Measurements from ENCODE around the gene ZBTB7A. TPM values are rescaled to one million over a fixed set of nuclear protein-coding genes. Genes with fewer than 3 reads are reported as not detected.

Gene ZBTB7A
- total and polyA plus RNA-seq, 2 of the 4 experiments (the other 2 are of a cell fraction), result 3.2 to 10.3 TPM

DNA sequence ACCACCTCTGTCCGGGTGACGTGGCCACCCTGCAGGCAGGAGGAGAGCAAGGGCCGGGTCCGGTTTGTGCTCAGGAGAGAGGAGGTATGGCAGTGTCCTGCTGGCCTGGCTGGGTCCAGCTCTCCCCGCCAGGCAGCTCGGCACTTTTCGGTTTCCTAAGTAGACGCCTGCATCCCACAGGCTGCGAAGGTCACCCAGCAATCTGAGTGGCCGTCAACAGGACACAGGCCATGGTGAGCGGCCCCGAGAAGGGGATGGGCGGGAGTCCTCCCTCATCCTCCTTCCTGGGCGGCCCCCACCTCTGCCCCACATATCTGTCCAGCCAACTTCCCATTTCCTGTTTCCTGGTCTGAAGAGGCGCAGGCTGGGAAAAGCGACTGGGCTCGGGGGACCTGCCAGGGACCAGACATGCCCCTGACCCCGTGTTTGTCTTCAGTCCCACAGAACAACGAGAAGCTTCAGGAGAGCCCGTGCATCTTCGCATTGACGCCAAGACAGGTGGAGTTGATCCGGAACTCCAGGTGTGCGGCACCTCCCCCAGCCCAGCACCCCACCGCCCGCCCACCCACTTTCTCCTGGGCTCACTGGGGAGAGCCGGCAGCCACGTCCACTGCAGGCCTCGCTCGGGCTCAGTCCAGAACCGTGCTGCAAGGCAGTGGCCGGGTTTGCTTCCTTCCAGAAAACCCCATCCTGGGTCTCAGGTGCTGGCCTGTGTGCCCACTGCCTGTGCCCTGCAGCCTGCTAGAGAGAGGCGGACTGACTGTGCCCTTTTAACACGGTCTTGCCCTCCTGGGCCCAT lies 42.9 kb downstream of the ZBTB7A start (continued):
- no peak for TF ChIP-seq FOS (IDR thresholded peaks at IDR 0.05; ENCODE audit: low read depth, low read length)

- CTCF ChIA-PET, result no interaction called here
- Histone ChIP-seq H4K91ac (ENCODE audit: insufficient read depth, low read depth, low read length) (no peak overlapping the region), H2BK5ac (ENCODE audit: low read depth, low read length, poor library complexity, severe bottlenecking) (no peak overlapping the region), H3K27ac (ENCODE audit: insufficient read depth, low read length) (no peak overlapping the region), H4K8ac (ENCODE audit: low read depth in 2 of 2, low read length in 2 of 2) (no peak overlapping the region), H2AK9ac (replicated peaks; ENCODE audit: low read depth, low read length, poor library complexity) (no peak overlapping the region), H3K79me1 (ENCODE audit: low read depth in 1 of 2, low read length in 2 of 2) (peaks cover 10 to 81% of the 10 kb centered on the region in 2 experiments), H3K9me1 (ENCODE audit: insufficient read depth, low read length) (no peaks in the 10 kb centered on the region), H3K9ac (ENCODE audit: low read depth, low read length) (no peak overlapping the region), H2AK5ac (ENCODE audit: low read depth, low read length) (no peak overlapping the region), H3K14ac (replicated peaks; ENCODE audit: low read depth, low read length) (no peak overlapping the region), H3K23ac (ENCODE audit: low read depth, low read length) (no peak overlapping the region), H3K4me3 (ENCODE audit: insufficient read depth, low read depth, low read length) (no peak overlapping the region), H4K5ac (ENCODE audit: low read depth, low read length) (no peak overlapping the region), H3K9me3 (ENCODE audit: control insufficient read depth, insufficient read depth, low read length) (no peaks in the 10 kb centered on the region; the same call in 1 of the 2 replicates), H3K56ac (ENCODE audit: extremely low read depth, insufficient read depth, low read length) (no peak overlapping the region), H2BK15ac (ENCODE audit: low read depth, low read length) (no peak overlapping the region), H3K36me3 (ENCODE audit: control insufficient read depth, insufficient read depth, low read length) (peaks cover 41% of the 10 kb centered on the region), H2AFZ (replicated peaks; ENCODE audit: low read length, poor library complexity) (no peak overlapping the region), H2BK20ac (ENCODE audit: low read depth, low read length) (no peak overlapping the region), H3K18ac (ENCODE audit: low read depth, low read length) (no peak overlapping the region), H3K27me3 (ENCODE audit: control insufficient read depth, insufficient read depth, low read length) (no peaks in the 10 kb centered on the region), H2BK120ac (ENCODE audit: low read depth, low read length) (no peak overlapping the region), H3K4me1 (ENCODE audit: control insufficient read depth, insufficient read depth, low read length) (no peaks in the 10 kb centered on the region), H3K4me2 (ENCODE audit: low read depth, low read length) (no peak overlapping the region), H3K4ac (ENCODE audit: low read depth, low read length) (no peak overlapping the region), H4K20me1 (ENCODE audit: insufficient read depth, low read length) (peaks cover 58% of the 10 kb centered on the region)
- intact Hi-C loops (cut with micrococcal nuclease), result no loop called here
- 77% methylated on average over 4 of the region's 17 CpGs; no CpG with 5 or more reads in 1 of the 2 experiments for WGBS, 2 experiments (ENCODE audit: extremely low coverage in 2 of 2, insufficient read length in 1 of 2)
- no peak for DNase-seq
- TF ChIP-seq FOS (IDR thresholded peaks at IDR 0.05; ENCODE audit: low read depth, low read length) (no peak), RCOR1 (IDR thresholded peaks at IDR 0.05; ENCODE audit: insufficient replicate concordance, low read length) (no peak)
- TF ChIP-seq, protein P1, sequence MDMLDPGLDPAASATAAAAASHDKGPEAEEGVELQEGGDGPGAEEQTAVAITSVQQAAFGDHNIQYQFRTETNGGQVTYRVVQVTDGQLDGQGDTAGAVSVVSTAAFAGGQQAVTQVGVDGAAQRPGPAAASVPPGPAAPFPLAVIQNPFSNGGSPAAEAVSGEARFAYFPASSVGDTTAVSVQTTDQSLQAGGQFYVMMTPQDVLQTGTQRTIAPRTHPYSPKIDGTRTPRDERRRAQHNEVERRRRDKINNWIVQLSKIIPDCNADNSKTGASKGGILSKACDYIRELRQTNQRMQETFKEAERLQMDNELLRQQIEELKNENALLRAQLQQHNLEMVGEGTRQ (IDR thresholded peaks at IDR 0.05; ENCODE audit: low read depth, low read length), result no peak
- no TSS peak for BruUV-seq (replicated peaks)
- in situ Hi-C loops (cut with MboI; ENCODE audit: low sequenced_read_pairs), result no loop called here
- POLR2A ChIA-PET (ENCODE audit: unreplicated experiment), result no interaction called here
- dilution Hi-C loops (cut with HindIII; ENCODE audit: low sequenced_read_pairs, unreplicated experiment), result no loop called here
- no peak for ATAC-seq (ENCODE audit: low read depth)
Observed at GRCh38 chr19:4019578-4019977, 47.1 kb downstream of the ZBTB7A start.
